ENCODE data around the gene RBM41.
A peak's percentile ranks its signal among the peaks of the same experiment; 100 is the strongest.
"Not testable (repeated sequence)": the region's sequence is repeated elsewhere in the genome, so short reads cannot be mapped to it uniquely, and the experiment has no call there.

RBM41 gene

GRCh38 chrX:107118322-107119147, at the start of gene RBM41:
Gene RBM41 (minus strand): TSS chrX:107118822. CDS start chrX:107118773, 49 bp downstream.
- DNase-seq (ENCODE audit: low read depth) = peak; percentile 85
- peak within 1 kb of the TSS; percentile 81 for H3K4me3 ChIP-seq (ENCODE audit: low read depth, low read length)
- no peak for TF ChIP-seq MAX (IDR thresholded peaks at IDR 0.05; ENCODE audit: low read depth, low read length)
- no peak for TF ChIP-seq MYC (IDR thresholded peaks at IDR 0.05; ENCODE audit: low read depth, low read length)
- no peak for TF ChIP-seq POLR2A (IDR thresholded peaks at IDR 0.05; ENCODE audit: extremely low read depth, insufficient read length)
- no peak for TF ChIP-seq CTCF (IDR thresholded peaks at IDR 0.05; ENCODE audit: low read depth, low read length)

DNA sequence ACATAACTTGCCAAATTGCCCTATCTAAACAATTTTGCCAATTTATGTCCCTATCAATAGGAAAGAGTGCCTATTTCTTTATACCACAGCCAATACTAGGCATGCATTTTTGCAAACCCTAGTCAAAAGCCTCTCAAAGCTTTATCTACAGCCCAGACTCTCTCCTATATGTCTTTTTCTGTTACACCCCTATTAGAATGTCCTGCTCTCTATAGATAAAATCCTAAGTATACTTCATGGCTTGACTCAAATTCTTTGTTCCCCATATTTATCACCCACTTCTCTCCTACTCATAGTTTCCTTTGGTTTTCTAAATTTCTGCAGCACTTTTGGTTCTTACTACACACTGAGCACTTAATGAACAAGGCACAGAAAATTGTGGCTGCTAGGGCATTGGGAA, 49.6 kb upstream of the RBM41 start:
- no peak for TF ChIP-seq CTCF (IDR thresholded peaks at IDR 0.05; ENCODE audit: low read depth, low read length)
- no peak for TF ChIP-seq MYC (IDR thresholded peaks at IDR 0.05; ENCODE audit: low read depth, low read length)
- TF ChIP-seq POLR2A (IDR thresholded peaks at IDR 0.05; ENCODE audit: extremely low read depth, insufficient read length) = no peak
- TF ChIP-seq MAX (IDR thresholded peaks at IDR 0.05; ENCODE audit: low read depth, low read length) = no peak
- DNase-seq (ENCODE audit: low read depth) = no peak
- H3K4me3 ChIP-seq (ENCODE audit: low read depth, low read length) = no peak overlapping the region

- TF ChIP-seq CTCF (IDR thresholded peaks at IDR 0.05; ENCODE audit: low read depth, low read length) (no peak), POLR2A (IDR thresholded peaks at IDR 0.05; ENCODE audit: extremely low read depth, insufficient read length) (no peak), MYC (IDR thresholded peaks at IDR 0.05; ENCODE audit: low read depth, low read length) (no peak), MAX (IDR thresholded peaks at IDR 0.05; ENCODE audit: low read depth, low read length) (no peak)
- H3K4me3 ChIP-seq (ENCODE audit: low read depth, low read length) = no peak overlapping the region
- no peak for DNase-seq (ENCODE audit: low read depth)
Measured at GRCh38 chrX:107167163-107167921, 48.7 kb upstream of the RBM41 start.

DNA sequence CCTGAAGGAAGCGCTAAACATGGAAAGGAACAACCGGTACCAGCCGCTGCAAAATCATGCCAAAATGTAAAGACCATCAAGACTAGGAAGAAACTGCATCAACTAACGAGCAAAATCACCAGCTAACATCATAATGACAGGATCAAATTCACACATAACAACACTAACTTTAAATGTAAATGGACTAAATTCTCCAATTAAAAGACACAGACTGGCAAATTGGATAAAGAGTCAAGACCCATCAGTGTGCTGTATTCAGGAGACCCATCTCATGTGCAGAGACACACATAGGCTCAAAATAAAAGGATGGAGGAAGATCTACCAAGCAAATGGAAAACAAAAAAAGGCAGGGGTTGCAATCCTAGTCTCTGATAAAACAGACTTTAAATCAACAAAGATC, 39.0 kb upstream of the RBM41 start:
- H3K4me3 ChIP-seq (ENCODE audit: low read depth, low read length); DNase-seq (ENCODE audit: low read depth): not testable (repeated sequence)

- DNase-seq (ENCODE audit: low read depth); H3K4me3 ChIP-seq (ENCODE audit: low read depth, low read length): not testable (repeated sequence)
Measured at GRCh38 chrX:107155621-107156430, 37.2 kb upstream of the RBM41 start.

DNA sequence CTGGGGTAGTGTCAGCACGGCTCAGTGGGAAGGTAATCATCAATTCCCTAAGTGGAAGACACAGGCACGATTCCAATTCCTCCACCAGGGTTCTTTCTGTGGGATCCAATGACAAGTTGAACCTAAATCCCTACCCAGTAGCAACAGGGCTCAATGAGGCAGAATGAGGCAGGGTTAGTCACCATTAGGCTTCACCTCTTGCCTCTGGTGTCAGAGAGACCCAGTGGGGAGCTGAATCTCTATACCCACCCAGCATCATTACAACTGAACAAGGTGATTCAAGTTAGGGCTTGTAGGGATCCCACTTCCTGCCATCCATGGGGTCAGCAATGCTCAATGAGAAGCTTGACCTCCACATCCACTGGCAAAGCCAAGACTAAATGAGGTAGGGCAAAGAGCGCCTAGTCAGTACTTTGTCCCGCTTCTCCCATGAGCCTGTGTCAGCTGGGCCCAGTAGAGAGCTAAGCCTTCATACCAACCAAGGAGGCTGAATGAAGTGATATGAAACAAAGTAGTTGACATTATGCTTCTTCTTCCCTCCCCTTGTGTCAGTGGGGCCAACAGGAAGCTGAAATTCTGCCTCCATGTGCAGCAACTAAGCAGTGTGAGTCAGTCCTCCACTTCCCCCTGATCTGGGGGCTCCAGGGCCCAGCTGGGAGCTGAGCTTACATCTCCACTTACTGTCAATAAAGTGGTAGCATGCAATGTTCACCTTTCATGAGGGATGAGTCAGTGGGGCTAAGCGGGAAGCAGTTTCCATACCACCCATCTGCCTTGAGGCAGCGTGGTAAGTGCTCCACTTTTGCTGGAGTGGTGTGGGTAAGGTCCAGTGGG, 36.4 kb upstream of the RBM41 start:
- TF ChIP-seq MAX (IDR thresholded peaks at IDR 0.05; ENCODE audit: low read depth, low read length) (peak; percentile 39; the same call in 1 of the 2 replicates), CTCF (IDR thresholded peaks at IDR 0.05; ENCODE audit: low read depth, low read length) (no peak)
- no peak overlapping the region for H3K4me3 ChIP-seq (ENCODE audit: low read depth, low read length)
- peak; percentile 81 for DNase-seq (ENCODE audit: low read depth)
